Measurements from ENCODE around the gene DHRS7C. TPM values are rescaled to one million over a fixed set of nuclear protein-coding genes. Genes with fewer than 3 reads are reported as not detected.
A peak's percentile ranks its signal among the peaks of the same experiment; 100 is the strongest.

DHRS7C gene, protein sequence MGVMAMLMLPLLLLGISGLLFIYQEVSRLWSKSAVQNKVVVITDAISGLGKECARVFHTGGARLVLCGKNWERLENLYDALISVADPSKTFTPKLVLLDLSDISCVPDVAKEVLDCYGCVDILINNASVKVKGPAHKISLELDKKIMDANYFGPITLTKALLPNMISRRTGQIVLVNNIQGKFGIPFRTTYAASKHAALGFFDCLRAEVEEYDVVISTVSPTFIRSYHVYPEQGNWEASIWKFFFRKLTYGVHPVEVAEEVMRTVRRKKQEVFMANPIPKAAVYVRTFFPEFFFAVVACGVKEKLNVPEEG
- total RNA-seq (2014; rRNA removed; shearing (Covaris generic)): not detected in 2 replicates

DNA sequence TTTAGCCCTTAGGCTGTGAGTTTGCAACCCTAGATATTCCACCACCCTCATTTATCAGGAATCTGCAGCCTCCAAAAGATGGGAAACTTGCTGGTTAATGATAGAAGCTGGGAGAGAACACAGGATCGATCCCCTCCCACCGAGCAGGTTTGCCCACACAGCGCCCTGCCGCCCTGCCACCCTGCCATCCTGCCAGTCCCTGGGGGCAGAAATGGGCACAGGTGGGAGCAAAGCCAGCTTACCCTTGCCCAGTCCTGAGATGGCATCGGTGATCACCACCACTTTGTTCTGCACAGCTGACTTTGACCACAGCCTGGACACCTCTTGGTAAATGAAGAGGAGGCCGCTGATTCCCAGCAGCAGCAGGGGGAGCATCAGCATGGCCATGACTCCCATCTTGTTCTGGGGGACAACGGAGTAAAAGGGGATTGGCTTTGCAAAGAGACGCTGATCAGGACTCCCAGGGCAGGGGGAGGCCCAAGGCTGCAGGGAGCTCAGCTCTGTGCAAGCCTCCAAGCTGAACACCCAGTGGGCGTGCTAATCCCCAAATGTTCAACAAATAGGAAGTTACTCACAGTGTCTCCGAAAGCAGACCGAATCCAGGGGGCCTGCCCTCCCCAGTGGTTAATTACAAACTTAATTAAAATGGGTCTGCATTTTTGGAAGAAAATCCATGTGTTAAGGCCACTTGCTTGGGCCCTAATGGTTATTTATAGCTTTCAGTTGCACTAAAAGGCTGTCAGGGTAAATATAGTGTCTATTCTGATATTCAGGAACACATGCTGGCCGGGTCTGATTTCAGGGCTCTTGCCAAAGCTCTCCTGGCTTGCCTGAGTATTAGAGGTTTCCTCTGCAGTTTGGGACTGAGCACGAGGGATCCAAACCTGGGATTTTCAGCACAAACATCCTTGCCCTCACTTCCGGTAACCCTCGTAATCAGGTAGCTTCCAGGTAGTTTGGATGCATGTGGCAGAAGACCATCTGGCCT lies at the start of gene DHRS7C:
DHRS7C (minus strand) TSS at position 704 of the 988 bp plus-strand sequence; CDS start at position 396, 308 bp downstream.
- DNase-seq: no peak
- Histone ChIP-seq H3K27me3 (ENCODE audit: control insufficient read depth, insufficient read depth, low read length) (no peaks in the 10 kb centered on the region), H3K4me3 (ENCODE audit: insufficient read depth, low read depth, low read length) (no peak within 1 kb of the TSS), H3K36me3 (replicated peaks; ENCODE audit: control insufficient read depth, insufficient read depth, low read length) (no peaks in the 10 kb centered on the region)

DNA sequence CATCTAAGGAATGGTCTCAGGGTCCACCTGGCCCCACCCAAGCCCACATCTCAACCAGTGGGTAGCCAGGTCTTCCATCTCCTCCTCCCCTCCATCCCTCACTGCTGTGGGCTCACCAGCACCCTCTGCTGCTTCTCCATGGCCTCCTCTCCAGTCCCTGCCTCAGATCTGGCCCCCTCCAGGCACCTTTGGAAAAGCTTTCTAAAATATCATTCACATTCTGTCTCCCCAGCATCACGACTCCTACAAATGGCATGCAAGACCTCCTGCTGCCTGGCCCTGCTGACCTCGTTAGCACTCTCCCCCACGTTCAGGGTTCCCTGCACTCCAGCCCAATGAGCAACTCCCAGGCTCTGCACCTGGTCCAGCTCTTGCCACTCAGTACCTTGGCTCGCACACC lies 48.0 kb upstream of the DHRS7C start:
- Histone ChIP-seq H3K4me3 (ENCODE audit: insufficient read depth, low read depth, low read length) (no peak overlapping the region), H3K27me3 (ENCODE audit: control insufficient read depth, insufficient read depth, low read length) (peaks cover 5% of the 10 kb centered on the region), H3K36me3 (replicated peaks; ENCODE audit: control insufficient read depth, insufficient read depth, low read length) (no peaks in the 10 kb centered on the region)
- peak; percentile 66 for DNase-seq

DNA sequence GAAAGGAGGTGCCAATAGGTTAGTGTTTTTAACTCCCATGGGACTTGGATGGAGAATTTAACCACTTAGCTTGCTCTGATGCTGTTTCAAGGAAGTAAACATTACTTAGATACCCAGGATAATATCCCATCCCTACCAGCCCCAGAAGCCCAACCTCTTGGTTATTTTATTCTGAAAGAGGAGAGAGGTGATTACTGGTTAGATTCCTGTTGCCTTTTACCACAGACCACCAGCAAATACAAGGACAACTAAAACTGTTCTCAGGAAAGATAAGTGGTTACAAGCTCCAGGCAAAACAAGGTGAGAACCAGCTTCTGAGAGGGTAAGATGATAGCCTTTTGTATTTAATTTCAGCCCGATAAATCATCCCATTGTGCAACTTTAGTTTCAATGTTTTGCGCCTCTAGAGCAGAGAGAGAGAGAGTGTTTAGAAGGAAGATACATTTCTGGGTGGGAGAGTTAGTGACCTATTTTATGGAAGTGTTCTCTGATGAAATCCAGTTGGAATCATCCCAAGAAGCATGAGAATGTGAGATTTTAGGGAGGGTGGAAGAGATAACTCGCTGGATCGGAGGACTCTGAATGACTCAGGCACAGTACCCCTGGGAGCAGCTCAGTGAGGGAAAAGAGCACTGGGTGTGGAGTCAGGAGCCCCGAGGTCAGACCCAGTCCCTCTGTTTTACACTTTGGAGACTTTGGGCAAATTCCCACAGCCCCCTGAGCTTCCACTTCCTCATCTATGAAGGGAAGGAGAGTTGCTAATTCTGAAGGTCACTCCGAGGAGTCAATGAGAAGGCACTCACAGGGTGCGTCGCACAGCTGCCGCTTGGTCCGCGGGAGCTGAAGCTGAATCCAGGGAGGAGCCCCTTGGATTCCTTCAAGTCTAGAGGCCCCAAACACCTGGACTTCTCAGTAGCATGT lies 46.4 kb upstream of the DHRS7C start:
- Histone ChIP-seq H3K27me3 (ENCODE audit: control insufficient read depth, insufficient read depth, low read length) (peaks cover 5% of the 10 kb centered on the region), H3K36me3 (replicated peaks; ENCODE audit: control insufficient read depth, insufficient read depth, low read length) (no peaks in the 10 kb centered on the region), H3K4me3 (ENCODE audit: insufficient read depth, low read depth, low read length) (no peak overlapping the region)
- DNase-seq: no peak

DNA sequence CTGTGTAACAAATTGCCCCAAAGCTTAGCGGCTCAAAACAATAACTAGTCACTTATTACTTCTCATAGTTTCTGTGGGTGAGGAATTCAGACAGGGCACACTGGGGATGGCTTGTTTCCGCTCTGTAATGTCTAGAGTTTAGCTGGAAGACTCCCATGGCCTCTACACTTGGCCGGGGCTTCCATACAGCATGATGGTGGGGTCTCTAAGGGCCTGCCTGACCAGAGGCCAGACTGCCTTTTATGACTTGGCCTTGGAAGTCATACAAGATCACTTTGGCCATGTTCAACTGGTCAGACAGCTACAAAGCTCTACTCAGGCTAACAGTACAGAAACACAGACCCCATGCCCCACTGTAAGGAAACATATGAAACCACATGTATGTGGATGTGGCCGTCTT lies 42.5 kb upstream of the DHRS7C start:
- Histone ChIP-seq H3K4me3 (ENCODE audit: insufficient read depth, low read depth, low read length) (no peak overlapping the region), H3K27me3 (ENCODE audit: control insufficient read depth, insufficient read depth, low read length) (peaks cover 5% of the 10 kb centered on the region), H3K36me3 (replicated peaks; ENCODE audit: control insufficient read depth, insufficient read depth, low read length) (no peaks in the 10 kb centered on the region)
- no peak for DNase-seq

DNA sequence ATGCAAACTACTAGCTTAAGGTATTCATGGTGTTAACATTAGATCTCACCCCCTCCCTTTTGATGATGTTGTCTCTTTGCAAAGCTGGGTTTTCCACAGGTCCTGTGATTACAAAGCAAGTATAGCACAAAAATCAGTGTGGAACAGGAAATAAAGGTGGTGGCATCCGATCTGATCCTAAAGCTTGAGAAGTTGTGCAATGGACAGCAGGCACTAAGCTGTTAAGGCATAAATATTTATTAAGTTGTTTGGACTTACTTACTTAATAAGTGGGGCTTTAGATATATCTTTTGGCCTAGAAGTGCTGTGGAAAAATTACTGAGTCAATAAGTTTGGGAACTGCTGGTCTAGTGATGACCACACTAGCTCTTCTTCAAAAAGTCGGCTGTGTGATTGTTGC lies 39.3 kb upstream of the DHRS7C start:
- Histone ChIP-seq H3K27me3 (ENCODE audit: control insufficient read depth, insufficient read depth, low read length) (no peaks in the 10 kb centered on the region), H3K4me3 (ENCODE audit: insufficient read depth, low read depth, low read length) (no peak overlapping the region), H3K36me3 (replicated peaks; ENCODE audit: control insufficient read depth, insufficient read depth, low read length) (no peaks in the 10 kb centered on the region)
- DNase-seq: no peak

DNA sequence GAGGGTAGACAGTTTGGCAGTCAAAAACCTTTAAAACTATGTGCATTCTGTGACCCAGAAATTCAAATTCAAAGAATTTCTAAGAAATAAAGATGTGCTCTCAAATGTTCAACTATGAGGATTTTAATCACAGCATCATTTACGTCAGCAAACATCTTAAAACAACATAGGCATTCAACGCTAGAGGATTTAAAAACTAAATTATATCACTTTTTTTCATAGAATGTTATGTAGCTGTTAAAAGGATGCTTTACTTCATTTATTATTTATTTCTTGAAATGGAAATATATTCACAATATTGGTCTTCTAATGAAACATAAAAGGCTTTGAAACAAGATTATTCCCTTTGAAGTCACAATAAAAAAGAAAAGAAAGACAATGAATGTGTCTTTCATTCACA lies 38.0 kb upstream of the DHRS7C start:
- no peak overlapping the region for H3K4me3 ChIP-seq (ENCODE audit: insufficient read depth, low read depth, low read length)
- DNase-seq: no peak
- H3K27me3 ChIP-seq (ENCODE audit: control insufficient read depth, insufficient read depth, low read length): no peaks in the 10 kb centered on the region
- H3K36me3 ChIP-seq (replicated peaks; ENCODE audit: control insufficient read depth, insufficient read depth, low read length): no peaks in the 10 kb centered on the region

DNA sequence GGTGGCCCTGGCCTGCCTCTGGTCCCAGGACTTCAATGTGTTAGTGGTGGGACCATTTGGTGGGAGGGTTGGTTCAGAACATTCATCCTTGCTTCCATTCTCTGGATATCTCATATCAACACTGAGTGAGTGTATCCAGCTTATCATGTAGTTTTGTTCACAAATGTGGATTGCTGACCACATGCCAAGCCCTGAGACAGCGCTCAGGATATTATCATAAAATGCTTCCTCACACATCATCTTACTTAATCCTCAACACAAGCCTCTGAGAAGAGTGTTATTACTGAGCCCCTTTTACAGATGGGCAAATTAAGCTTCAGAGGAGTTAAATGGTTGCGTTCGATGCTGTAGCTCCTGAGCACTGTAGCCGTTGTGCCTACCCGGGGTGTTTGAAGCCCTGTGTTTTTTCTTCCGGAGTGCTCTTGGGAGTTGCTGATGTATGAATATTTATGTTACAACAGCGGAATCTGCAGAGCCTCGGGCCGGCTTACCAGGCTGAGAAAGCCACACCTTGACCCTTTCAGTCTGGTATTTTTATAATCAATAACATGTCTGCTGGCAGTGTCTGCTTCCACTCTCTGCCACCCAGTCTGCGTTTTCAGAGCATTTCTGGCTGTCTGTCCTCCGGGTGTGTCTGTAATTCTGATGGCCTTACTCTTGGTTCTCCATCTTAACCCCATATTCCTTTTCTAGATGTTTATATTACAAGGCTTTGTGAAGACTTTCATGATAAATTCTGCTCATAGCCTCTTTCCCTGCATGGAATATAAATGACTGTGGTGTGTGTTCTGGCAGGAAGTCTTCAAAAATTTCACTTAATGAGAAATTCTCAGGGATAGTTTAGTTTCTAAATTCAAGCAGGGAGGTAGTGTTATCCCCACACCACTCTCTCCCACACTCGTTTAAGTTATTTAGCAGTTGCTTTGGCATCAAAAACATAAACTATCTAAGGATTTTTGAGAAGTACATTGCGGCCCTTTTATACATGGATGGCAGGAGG lies 37.2 kb upstream of the DHRS7C start:
- H3K27me3 ChIP-seq (ENCODE audit: control insufficient read depth, insufficient read depth, low read length): no peaks in the 10 kb centered on the region
- H3K36me3 ChIP-seq (replicated peaks; ENCODE audit: control insufficient read depth, insufficient read depth, low read length): no peaks in the 10 kb centered on the region
- no peak overlapping the region for H3K4me3 ChIP-seq (ENCODE audit: insufficient read depth, low read depth, low read length)
- DNase-seq: no peak

DNA sequence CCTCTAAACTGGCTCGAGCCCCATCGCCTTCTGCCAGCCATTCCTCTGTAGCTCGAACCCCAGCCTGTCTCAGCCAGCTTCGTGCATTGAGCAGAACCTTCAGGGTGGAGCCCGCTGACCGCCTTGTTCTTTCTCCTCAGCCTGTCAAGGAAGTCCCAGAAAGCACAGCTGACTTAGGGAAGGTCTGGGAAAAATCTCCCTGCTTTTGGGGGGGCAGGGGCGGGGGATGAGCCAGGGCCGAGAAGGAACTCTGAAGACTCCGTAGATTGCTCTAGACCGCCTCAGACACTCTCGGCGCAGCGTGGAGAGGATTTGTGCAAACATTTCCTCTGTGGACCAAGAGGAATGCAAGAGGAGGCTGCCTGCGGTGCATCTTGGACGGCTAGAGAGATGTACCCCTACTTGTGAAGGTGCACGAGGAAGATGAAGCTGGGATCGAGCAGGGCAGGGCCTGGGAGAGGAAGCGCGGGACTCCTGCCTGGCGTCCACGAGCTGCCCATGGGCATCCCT lies 34.3 kb upstream of the DHRS7C start, which contains the start of gene GLP2R:
GLP2R (plus strand) TSS at position 284 of the 510 bp plus-strand sequence; CDS start at position 424, 140 bp downstream.
- Histone ChIP-seq H3K36me3 (replicated peaks; ENCODE audit: control insufficient read depth, insufficient read depth, low read length) (no peaks in the 10 kb centered on the region), H3K27me3 (ENCODE audit: control insufficient read depth, insufficient read depth, low read length) (no peaks in the 10 kb centered on the region), H3K4me3 (ENCODE audit: insufficient read depth, low read depth, low read length) (no peak within 1 kb of the TSS)
- no peak for DNase-seq

DNA sequence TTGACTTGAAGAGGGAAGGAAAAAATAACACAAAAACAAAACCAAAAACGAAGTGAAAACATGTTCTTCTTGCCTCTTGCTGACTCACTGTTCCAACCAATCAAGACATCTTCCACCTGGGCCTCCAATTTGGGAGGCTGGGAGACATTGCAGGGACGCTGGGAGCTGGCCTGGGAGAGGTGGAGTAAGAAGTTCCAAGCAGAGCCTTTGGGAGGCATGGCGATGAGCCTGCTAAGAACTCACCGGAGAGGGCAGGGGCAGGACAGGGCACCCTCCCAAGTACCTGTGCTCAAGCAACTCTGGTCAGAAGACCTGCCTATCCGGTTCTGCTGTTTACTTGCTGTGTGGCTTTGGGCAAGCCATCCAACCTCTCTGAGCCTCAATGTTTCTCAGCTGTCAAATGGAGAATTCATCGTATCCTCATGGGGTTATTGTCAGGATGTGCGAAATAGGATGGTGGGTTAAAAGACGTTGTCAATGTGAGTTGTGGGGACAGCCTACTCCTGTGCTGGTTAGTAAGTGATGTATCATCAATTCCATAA lies 33.5 kb upstream of the DHRS7C start:
- H3K27me3 ChIP-seq (ENCODE audit: control insufficient read depth, insufficient read depth, low read length): no peaks in the 10 kb centered on the region
- H3K4me3 ChIP-seq (ENCODE audit: insufficient read depth, low read depth, low read length): no peak overlapping the region
- DNase-seq: no peak
- H3K36me3 ChIP-seq (replicated peaks; ENCODE audit: control insufficient read depth, insufficient read depth, low read length): no peaks in the 10 kb centered on the region

DNA sequence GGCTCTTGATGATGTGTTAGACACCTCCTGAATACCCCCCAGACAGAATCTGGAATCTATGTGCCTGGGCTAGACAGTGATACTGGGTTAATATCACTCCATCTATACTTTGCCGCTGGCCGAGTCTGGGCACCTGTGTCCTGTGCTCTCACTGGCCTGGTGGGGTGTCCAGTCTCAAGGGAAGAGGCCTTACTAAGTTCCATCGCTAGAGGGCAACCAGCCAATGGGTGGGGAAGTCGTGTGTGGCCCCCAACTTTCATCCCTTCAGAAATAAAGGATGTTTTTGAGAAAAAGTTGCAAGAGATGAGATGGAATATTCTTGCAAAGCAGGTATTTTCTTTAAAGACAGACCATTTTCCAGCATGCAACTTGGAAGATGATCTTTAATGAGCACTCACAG lies 32.7 kb upstream of the DHRS7C start:
- no peaks in the 10 kb centered on the region for H3K36me3 ChIP-seq (replicated peaks; ENCODE audit: control insufficient read depth, insufficient read depth, low read length)
- no peak overlapping the region for H3K4me3 ChIP-seq (ENCODE audit: insufficient read depth, low read depth, low read length)
- no peaks in the 10 kb centered on the region for H3K27me3 ChIP-seq (ENCODE audit: control insufficient read depth, insufficient read depth, low read length)
- DNase-seq: peak; percentile 76

DNA sequence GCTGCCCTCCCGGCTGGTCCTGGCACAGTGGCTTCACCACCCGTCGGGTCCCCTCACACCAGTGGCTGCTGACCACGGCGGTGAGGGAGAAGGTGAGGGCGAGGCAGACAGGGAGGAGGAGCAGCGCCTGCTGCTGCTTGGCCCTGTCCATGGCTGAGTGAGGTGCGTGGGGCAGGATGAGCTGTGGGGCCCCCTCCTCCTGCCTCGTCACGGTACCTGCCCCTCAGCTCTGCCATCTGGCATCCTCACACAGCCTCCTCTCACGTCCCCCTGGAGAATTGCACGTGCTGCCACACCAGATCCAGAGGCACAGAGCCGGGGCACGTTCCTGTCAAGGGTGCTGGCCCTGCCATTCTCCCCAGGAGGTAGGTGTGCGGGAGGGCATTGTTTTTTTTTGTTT lies 30.5 kb upstream of the DHRS7C start, which contains the start of gene GSG1L2:
GSG1L2 (minus strand) TSS at position 159 of the 400 bp plus-strand sequence; CDS start at position 151, 8 bp downstream.
- DNase-seq: no peak
- Histone ChIP-seq H3K36me3 (replicated peaks; ENCODE audit: control insufficient read depth, insufficient read depth, low read length) (no peaks in the 10 kb centered on the region), H3K27me3 (ENCODE audit: control insufficient read depth, insufficient read depth, low read length) (no peaks in the 10 kb centered on the region), H3K4me3 (ENCODE audit: insufficient read depth, low read depth, low read length) (no peak within 1 kb of the TSS)

DNA sequence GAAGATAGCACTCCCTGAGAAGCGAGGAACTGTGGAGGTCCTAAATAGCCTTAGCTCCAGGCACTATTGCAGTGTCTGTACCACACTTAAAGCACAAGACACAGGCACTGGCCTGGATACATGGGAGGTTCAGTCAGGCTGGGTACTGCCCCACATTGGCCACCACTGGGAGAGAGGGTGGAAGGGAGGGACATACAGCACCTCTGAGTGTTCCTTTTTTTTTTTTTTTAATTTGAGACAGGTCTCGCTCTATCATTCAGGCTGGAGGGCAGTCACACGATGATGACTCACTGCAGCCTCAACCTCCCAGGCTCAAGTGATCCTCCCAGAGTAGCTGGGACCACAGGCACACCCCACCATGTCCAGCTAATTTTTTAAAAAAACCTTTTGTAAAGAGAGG lies 29.1 kb upstream of the DHRS7C start:
- no peaks in the 10 kb centered on the region for H3K27me3 ChIP-seq (ENCODE audit: control insufficient read depth, insufficient read depth, low read length)
- no peak overlapping the region for H3K4me3 ChIP-seq (ENCODE audit: insufficient read depth, low read depth, low read length)
- DNase-seq: no peak
- H3K36me3 ChIP-seq (replicated peaks; ENCODE audit: control insufficient read depth, insufficient read depth, low read length): no peaks in the 10 kb centered on the region

DNA sequence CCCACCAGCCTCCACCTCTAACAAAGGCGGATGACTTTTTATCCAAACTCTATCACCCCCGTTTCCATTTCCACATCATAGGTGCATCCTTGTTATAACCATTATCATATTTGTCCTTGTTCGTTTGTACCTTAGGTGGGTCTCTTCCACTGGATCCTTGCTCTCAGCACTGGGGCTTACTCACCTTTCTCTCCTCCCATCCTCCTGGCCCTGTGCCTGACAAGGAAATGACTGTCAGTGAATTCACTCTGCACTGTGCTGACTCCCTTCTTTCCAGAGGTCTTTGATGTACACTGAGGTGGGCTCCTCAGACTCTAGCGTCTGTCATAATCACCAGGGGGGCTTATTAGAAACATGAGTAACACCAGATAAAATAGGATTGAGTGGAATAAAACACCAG lies 27.4 kb upstream of the DHRS7C start:
- DNase-seq: no peak
- H3K4me3 ChIP-seq (ENCODE audit: insufficient read depth, low read depth, low read length): no peak overlapping the region
- no peaks in the 10 kb centered on the region for H3K27me3 ChIP-seq (ENCODE audit: control insufficient read depth, insufficient read depth, low read length)
- no peaks in the 10 kb centered on the region for H3K36me3 ChIP-seq (replicated peaks; ENCODE audit: control insufficient read depth, insufficient read depth, low read length)

All from H7 (cell line).